HG02798 (cell line): ENCODE results near the gene LRIT2.
A peak's percentile ranks its signal among the peaks of the same experiment; 100 is the strongest.

Source experiments
- ATAC-seq: cut with Tn5 transposase; IDR thresholded peaks from one replicate; pipeline ENCODE4 v1.9.1; 2021; ENCODE audit warnings: mild to moderate bottlenecking; ENCODE audit not compliant: unreplicated experiment, poor library complexity

LRIT2 gene, protein sequence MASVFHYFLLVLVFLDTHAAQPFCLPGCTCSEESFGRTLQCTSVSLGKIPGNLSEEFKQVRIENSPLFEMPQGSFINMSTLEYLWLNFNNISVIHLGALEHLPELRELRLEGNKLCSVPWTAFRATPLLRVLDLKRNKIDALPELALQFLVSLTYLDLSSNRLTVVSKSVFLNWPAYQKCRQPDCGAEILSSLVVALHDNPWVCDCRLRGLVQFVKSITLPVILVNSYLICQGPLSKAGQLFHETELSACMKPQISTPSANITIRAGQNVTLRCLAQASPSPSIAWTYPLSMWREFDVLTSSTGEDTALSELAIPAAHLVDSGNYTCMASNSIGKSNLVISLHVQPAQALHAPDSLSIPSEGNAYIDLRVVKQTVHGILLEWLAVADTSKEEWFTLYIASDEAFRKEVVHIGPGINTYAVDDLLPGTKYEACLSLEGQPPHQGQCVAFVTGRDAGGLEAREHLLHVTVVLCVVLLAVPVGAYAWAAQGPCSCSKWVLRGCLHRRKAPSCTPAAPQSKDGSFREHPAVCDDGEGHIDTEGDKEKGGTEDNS

GRCh38 chr10:84225427-84226173, at the start of gene LRIT2:
Gene LRIT2 (minus strand): TSS chr10:84225544. CDS start chr10:84225520, 24 bp downstream.
- ATAC-seq, result no peak

DNA sequence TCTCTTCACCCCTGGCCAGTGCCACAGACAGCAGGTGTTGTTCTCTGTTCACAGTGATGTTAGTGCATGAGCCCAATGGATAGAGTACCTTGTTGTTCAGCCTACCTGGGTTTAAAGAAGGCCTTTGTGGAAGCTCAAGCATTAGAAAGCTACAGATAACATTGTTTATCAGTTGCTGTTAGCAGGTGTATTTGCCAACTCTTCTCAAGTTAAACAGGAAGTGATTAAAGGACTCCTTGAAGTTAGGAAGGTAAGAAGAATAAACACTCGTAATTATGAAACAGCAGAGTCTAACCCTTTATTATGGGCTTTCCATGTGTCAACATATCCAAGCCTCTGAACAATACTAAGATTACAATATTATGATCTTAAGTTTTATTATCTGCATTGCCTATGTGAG, 45.4 kb upstream of the LRIT2 start:
- no peak for ATAC-seq

DNA sequence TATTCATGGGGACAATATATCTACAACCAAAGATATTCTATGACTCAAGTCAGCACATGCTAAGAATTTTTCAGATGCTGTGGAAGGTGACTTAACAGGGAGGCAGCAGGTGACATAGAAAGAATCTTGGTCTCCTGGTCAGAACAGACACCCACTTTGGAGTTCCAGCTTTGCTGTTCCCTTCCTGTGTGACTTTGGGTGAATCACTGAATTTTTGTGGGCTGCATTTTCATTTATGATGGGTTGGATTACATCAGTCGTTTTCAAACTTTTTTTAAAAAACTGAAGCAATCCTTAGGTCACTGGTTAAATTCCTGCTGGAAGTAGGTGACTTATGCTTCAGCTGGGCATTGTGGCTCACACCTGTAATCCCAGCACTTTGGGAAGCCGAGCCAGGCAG, 44.4 kb upstream of the LRIT2 start:
- no peak for ATAC-seq

- no peak for ATAC-seq
Observed at GRCh38 chr10:84269162-84269561, 43.8 kb upstream of the LRIT2 start.

DNA sequence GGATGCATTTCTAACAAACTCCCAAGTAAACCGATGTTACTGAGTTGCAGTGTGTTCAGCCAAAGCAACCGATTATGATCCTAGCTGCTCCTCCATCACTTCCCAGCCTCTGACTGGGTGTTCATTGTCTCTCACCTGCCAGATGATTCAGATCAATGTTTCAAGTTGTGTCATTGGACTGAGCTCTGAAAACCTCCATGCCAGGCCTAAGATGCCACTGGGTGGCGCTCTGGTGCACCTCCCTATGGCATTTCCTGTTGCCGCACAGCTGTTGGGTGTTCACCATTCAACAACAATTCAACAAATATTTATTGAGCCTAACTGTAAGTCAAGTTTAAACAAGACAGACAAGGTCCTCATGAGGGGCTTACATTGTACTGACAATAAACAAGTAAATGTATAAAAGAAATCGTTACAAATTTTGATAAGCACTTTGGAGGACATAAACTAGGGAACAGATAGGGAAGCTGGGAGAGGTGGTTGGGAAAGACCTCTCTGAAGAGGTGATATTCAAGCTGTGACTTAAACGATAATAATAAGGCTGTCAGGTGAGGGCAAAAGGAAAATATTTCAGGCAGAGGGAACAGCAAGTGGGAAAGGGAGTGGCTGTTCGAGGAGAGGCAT, 42.3 kb upstream of the LRIT2 start:
- no peak for ATAC-seq

DNA sequence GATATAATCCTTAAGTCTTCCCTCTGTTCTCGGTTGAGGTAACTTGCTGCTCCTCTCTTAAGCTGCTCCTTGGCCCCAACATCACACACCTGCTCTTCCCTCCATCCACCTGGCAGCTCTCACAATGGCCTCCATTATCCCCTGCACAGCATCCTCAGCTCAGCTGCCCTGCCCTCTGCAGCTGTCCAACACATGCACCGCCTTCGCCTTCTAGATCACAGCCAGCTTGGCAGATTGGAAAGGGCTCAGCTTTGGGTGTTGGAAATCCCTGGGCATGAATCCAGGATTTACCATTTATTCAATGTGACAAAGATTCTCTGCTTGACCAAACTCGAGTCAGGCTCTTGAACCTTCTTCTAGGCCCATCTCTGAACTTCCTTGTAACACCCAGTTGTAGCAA, 40.1 kb upstream of the LRIT2 start:
- ATAC-seq, result no peak

DNA sequence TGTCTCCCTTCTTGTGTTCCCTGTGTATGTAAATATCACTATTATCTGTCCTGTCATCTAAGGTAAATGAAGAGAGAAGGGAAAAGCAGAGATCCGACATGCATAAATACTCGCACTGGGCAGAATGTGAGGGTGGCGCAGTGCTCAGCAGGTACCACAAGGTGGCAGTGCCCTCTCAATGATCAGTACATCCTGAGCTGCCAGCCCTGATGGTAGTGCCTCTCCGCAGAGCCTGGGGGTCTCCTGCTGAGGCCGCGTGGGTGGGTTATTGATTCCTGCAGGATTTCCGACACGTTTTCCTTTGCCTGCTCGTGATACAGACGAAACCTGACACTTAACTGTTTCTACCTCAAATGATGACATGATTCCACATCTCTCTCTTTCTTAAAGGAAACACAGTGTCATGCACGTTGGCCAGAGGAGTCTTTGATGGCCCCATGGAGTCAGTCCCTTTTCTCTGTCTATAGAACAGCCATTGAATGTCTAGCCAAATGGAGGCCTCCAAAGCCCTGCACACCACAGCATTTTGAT, 39.3 kb upstream of the LRIT2 start:
- peak; percentile 93 for ATAC-seq

DNA sequence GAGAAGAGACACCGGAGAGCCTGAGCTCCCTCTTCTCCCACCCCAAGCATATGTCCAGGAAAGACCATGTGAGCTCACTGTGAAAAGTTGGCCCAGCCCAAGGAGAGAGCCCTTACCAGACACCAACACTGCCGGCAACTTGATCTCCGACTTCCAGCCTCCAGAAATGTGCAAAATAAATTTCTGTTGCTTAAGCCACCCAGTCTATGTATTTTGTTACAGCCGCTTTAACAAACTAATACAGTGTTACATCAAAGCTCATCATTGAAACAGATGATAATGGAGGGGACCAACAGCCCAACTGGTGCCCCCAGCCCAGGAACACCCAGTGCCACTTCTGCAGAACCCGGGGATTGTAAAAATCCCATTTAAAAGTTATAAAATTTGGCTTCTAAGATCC, 38.4 kb upstream of the LRIT2 start:
- ATAC-seq, result no peak

DNA sequence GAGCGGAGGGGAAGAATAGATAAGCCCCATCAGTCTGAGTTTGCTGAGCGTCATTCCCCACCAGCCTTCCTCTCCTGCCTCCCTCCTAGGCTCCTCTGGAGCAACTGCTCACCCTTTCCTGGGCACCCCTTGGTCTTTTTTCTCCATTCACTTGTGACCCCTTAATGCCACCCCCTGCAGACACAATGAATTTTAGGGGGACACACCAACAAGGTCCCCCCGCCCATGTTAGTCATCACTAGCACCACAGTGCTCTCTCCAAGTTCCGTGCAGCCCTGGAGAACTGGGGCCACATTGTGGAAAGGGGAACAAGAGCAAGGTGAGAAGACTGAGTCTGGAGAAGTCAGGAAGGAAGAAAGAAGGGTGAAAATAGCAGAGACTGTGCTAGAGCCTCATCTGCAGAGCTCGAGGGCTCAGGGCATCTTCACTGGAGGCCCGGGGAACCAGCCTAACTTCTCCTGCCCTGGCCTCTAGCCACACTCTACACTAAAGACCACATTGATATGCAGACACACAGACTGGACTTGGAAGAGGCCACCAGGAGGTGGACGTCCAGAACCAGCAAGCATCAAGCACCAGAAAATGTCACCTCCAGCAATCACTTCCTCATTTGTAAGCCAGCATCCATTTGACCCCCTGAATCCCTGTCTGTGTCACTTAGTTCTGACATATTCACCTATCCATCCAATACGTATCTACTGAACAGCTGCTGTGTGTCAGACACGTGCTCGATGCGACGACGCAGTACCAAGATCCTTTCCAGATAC, 37.0 kb upstream of the LRIT2 start:
- ATAC-seq, result no peak

- no peak for ATAC-seq
Observed at GRCh38 chr10:84261236-84261915, 36.0 kb upstream of the LRIT2 start.

DNA sequence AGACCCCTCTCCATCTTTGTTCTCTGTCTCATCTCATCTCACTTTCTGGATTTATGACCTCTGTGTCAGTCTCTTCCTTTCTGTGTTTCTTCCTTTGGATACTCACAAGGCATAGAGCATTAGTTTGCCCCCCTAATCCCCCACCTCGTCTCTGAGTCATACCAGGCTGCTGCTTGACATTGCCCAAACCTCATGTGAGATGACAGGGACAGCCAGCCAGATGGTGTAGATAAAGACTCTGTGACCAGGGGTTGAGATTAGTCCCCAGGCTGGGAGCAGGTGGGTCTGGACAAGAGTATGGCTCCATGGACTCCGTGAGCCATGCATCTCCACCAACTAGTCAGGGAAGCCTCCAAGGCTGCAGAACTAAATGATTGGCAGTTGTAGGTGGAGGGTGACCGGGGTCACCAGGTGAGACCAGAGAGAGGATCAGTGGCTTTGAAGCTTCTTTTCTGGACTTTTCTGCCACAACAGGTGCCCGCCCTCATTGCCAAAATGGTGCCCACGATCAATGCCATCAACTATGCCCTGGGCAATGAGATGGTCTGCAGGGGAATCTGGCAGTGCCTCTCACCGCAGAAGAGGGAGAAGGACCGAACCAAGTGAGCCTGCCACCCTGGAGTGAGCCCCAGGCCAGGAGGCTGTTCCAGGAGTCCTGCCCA, 32.8 kb upstream of the LRIT2 start:
- no peak for ATAC-seq

DNA sequence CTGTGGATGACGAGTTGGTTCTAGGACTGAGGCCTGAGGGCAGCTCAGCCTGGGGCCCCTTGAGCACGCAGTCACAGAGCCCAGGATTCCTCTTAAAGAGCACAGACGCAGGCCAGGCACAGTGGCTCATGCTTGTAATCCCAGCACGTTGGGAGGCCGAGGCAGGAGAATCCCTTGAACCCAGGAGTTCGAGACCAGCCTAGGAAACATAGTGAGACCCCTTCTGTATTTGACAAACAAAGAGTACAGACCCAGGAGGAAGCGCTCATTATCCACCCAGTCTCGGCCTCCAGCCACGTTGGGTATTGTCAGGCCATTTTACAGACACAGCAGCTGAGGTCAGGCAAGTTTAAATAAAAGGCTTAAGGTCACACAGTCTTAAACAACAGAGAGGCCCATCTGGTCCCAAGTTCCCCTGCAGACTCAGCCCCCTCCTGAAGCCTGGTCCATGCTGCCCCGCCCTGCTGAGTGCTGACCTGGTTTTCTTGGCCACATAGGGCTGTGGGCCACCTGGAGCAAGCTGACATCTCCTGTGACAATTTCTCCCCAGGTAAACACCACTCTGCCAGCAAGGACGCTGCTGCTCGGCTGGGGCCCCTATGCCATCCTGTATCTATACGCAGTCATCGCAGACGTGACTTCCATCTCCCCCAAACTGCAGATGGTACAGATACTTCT, 32.1 kb upstream of the LRIT2 start:
- ATAC-seq, result no peak

DNA sequence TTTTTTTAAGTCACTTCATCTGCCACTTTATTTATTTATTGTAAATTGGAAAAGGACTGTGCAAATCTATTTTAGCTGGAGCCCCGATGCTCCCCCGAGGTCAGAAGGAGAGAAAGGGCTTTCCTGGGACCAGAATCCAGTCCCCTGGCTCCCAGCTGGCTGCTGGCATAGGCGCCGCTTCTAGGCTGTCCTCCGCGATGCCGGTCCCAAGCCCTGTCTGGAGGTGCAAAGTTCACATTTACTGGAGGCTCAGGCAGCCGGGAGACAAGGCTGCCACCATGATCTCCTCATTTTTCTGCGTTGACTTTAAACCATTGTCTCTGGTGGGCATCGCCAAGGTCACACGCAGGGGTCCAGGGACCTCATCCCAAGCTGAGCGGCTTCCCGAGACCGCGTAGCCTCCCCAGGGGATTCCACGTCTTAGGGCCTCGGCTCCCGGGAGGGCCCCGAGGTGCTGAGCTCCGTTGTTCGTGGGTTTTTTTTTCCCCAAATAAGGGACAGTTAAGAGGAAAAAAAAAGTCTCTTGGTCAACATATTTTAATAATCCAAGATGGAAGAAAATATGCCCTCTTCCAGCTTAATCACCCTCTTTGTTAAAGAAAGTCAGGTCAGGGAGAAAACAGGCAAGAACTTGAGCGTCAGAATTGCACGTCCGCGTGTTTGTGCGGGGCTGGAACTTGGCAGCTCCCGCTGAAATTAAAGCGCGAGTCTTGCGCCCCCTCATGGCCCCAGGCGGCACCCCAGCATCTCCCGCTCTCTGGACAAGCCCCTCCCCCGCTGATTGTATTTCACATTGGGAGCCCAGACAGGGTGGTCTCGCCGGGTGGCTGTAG, 31.4 kb upstream of the LRIT2 start:
- ATAC-seq, result peak; percentile 67

GRCh38 chr10:84254552-84255478, 29.5 kb upstream of the LRIT2 start:
- no peak for ATAC-seq

DNA sequence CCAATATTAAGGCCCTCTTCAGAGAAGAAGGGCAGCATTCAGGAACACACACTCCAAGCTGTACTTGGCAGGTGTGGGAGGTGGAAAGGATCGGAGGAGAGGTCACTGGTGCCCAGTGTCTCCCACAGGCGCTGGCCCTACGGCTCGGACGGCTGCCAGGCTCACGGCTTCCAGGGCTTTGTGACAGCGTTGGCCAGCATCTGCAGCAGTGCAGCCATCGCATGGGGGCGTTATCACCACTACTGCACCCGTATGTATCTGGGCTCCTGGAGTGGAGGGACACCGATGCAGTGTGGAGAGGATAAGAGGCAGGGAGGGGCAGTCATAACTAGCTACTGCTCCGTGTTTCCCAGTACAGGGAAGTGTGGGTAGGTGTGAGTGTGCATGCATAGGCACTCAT, 23.4 kb upstream of the LRIT2 start:
- no peak for ATAC-seq

- no peak for ATAC-seq
Observed at GRCh38 chr10:84247496-84247895, 22.2 kb upstream of the LRIT2 start.
